HT-29 (cell line): ENCODE data around the gene DGKI. TPM values are rescaled to one million over a fixed set of nuclear protein-coding genes. Genes with fewer than 3 reads are reported as not detected.

Experiments
- DNase-seq: peaks from one replicate; pipeline ENCODE4 v3.0.0-alpha.2; 2015; ENCODE audit warnings: low spot score
- total RNA-seq: library from RNA; depleted of rRNA; stranded (reverse); fragments of >200 nt; shearing (Covaris generic); gene quantifications from 2 replicates; pipeline ENCODE4 v1.2.3, GENCODE V29; 2014

DGKI gene
- total RNA-seq, 1 experiment from 2014 or later = not detected

DNA sequence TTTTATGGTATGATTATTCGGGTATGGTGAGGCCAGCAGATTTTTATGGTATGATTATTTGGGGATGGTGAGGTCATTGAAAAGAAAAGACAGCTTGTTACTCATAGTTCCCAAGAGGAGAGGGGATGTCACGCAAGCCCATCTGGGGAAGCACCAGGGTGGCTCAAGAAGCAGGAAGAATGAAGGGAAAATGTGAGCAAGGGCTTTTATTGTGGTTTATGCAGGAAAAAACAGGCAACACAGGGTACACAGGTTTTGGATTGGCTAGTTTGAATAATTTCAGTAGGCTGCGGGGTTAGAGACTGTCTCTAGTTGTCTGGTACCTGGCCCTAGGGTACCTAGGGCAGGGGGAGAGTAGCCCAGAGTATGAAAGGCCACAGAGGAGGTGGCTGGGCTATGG, 26.8 kb upstream of the DGKI start:
- no peak for DNase-seq

- DNase-seq = no peak
Observed at GRCh38 chr7:137871170-137871915, 24.6 kb upstream of the DGKI start.

DNA sequence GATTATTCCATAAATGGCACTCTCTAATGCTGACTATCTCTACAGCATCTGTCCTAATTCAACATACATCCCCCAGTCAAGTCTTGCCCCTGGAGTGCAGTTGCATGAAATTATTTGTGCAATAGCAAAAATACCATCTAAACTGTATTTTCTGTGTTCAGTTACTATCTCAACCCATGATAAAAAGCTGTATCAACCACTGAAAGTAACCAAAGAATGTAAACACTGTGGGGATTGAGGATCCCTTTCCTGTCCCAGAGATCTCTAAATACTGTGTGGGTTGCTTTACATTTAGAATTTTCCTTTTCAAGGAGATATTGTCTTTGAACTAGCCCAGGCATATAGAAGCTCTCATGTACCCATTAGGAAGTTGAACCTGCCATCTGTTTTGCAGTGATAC, 23.9 kb upstream of the DGKI start:
- no peak for DNase-seq

DNA sequence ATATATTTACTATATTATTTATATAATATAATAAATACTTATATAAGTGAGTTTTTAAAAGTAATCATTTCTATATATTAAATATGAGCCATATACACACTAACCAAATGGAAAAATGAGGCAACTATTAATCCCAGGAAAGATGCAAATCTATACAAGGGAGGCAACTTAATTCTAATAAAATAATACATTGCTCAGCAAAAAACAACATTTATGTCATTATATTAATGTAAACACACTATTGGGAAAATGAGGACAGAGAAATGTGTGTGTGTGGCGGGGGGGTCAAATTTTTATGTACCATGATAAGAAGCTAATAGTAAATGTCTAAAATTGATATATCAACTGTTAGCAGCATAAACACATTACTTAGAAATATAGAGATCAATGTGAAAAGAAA, 23.3 kb upstream of the DGKI start:
- no peak for DNase-seq

DNA sequence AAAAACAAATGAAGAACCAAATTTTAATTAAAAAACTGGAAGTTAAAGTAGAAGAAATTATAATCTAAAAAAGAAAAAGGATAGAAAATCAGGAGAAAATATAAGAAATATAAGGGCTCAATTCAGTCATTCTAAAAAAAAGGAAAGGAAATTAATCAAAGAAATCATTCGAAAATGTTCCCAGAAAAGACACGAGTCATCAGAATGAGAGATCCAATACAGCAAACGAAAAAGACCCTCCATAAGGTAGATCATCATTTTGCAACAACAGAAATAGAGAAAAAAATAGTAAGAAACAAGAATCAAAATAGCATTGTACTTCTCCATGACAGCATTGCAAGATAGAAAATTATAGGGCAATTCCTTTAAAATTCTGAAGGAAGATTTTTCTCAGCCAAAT, 22.5 kb upstream of the DGKI start:
- no peak for DNase-seq

DNA sequence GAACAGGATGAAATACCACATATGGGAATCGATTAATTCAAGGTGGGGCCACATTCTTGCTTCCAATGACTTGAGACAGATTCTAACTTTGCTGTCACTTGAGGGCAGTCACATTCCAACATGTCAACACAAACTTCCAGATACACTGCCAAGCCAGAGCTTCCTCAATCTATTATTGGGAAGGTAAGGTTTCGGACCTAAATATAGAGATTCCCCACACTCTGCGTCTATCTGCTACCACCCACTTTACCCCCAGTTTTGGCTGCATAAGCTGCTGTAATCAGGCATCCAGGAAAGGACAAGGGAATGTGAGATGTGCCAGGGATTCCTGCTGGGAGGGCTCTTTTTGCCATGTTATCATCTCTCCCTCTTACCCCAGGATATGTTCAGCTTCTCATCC, 20.5 kb upstream of the DGKI start:
- no peak for DNase-seq

- no peak for DNase-seq
Observed at GRCh38 chr7:137865764-137866163, 19.0 kb upstream of the DGKI start.

GRCh38 chr7:137862964-137863363, 16.2 kb upstream of the DGKI start:
- DNase-seq = no peak

- DNase-seq = no peak
Observed at GRCh38 chr7:137862358-137862757, 15.6 kb upstream of the DGKI start.

DNA sequence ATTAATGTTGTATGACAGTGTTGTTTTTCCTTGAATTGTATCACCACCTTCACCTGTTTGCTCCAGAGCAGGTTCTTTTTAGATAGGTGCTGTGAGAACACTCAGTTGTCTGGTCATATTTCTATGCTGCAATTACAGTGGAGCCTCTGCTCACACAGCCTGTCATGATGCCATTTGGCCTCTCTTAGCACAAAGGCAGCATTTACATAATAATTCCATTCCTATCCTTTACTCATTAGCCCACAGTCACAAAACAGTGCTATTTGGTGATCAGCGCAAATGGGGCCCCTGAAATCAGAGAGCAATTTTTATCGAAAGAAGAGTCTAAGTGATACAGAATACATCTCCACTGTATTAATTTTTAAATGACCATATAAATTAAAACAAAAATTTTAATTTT, 13.8 kb upstream of the DGKI start:
- DNase-seq = no peak

GRCh38 chr7:137853053-137853452, 6.3 kb upstream of the DGKI start:
- DNase-seq = no peak

DNA sequence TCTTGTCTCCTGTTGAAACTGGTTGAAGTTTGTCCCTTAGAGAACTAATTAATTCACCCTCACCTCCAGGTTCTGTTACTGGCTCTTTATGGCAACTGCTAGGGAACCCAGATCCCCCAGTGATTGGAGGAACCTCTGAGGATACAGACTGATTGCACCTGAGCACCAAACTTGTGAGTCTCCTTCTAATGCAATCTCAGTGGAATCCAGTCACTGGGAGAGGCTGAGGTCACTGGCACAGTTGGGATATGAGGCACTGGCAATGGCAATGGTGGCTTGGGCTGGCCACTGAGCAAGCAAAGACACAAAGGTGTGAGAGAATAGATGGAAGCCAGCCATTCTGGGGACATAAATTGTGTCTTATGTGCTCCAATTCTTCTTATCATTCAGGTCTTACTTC, 5.3 kb upstream of the DGKI start:
- DNase-seq = no peak

- DNase-seq = no peak
Observed at GRCh38 chr7:137850972-137851945, 4.5 kb upstream of the DGKI start.

DNA sequence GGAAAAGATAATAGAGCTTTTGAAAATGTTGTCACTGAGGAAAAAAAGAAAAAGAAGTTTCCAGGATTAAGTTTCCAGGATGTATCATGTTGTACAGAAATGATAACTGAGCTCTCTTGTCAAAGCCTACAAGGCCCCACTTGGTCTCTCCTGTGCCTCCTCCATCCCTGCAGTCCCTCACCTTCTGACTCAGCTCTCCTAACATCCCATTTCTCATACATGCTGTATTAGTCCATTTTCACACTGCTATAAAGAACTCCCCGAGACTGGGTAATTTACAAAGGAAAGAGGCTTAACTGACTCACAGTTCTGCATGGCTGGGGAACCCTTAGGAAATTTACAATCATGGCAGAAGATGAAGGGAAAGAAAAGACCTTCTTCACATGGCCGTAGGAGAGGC, 3.8 kb upstream of the DGKI start:
- DNase-seq = no peak

DNA sequence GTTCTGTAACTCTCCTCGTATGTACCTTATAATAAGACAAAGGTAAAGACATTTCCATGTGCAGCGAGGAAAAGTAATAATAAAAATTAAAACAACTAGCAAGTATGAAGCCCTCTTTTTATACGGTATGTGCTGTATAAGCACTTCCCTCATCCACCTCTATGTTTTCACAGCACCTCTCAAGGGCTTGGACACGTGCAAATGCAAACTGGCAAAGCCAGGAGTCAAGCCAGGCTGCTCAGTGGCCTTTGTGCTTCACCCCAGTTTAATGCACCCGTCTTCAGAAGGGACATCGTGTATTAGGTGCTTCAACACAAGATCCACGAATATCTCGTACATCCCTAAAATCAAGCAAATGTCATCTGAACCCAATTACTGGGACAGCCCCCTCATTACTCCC, 1.3 kb upstream of the DGKI start:
- no peak for DNase-seq

GRCh38 chr7:137847568-137848050, 835 bp upstream of the DGKI start:
- DNase-seq = no peak

DNA sequence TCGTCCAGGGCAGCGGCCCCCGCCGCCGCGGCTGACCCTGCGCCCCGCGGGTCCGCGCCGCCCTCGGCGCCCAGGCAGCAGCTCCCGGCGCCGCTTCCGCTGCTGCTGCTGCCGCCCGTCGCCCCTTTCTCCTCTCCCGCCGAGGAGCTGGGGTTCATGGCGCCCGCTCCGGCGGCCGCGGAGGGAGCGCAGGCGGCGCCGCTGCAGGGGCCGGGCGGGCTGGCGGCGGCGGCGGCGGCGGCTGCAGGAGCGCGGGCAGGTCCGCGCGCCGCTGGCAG, 286 bp downstream of the DGKI start:
- no peak for DNase-seq

- no peak for DNase-seq
Observed at GRCh38 chr7:137844677-137845425, 1.9 kb downstream of the DGKI start.

DNA sequence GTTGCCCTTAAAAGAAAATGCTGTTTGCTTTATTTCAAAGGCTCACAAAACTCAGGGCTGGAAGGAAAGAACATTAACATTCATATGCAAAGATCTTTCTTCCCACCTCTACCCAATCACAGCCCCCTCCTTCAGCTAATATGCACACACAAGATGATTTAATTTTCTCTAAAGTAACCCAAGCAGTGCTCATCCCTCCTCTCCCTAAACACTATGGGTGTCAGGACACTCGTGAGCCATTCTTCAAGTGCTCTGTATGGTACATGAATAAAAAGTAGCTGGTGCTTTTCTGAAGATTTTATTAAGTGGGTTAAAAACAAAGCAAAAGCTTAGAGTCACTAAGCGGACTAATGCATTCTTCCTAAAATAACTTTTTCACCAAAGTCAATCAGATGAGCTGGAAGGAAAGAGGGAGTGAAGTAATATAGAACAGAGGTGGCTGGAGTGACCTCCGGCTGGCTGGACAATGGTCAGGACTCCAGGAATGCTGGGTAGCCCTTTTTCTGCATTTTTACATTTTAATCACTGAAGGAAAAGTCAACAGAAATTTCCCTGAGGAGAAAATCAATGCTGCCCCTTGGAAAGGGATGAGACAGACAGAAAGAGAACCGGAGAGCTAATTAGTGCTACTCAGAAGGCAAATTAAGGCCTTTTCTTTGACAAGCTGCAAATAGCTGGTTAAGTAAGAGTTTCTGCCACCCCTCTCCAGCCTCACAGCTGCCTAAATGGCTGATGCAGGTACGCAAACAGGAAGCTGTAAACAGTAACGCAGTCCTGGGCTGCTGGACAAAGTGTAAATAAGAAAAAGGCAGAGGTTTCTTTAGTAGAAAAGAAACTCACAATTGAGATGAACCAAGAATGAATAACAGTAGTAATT, 6.6 kb downstream of the DGKI start:
- DNase-seq = no peak

DNA sequence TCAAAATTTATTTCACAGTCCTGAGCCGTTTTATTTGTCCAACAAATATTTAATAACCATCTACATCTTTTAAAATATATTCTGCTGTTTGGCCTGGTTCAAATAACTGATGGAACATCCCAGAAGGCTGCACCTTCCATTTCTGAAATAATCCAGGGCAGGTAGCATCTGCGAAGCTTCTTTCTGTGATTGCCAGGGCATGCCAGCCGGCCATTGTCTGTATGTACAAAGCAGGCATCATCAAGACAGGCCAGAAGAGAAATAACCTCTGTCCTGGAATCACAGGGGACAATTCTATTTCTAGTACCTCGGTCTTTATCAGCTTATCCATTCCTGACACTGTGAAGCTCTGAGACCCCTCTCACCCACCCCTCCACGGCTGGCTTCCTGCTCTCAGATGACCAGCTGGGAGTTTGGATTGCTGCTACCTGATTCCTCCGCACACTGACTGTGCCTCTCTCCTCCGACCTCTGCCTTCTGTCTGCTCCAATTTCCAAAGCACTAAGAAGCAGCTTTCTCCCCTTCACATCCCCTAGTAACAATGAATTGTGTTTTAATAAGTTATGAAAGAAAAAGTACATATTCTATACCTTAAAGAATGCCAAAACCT, 8.0 kb downstream of the DGKI start:
- DNase-seq = no peak

GRCh38 chr7:137836541-137836940, 10.2 kb downstream of the DGKI start:
- DNase-seq = no peak
